ENCODE measurements around the gene JMJD8. TPM values are rescaled to one million over a fixed set of nuclear protein-coding genes. Genes with fewer than 3 reads are reported as not detected.
"Not testable (repeated sequence)": the region's sequence is repeated elsewhere in the genome, so short reads cannot be mapped to it uniquely, and the experiment has no call there.

The JMJD8 gene
- total RNA-seq, 1 donor from 2014 or later, result 63.3 TPM

DNA sequence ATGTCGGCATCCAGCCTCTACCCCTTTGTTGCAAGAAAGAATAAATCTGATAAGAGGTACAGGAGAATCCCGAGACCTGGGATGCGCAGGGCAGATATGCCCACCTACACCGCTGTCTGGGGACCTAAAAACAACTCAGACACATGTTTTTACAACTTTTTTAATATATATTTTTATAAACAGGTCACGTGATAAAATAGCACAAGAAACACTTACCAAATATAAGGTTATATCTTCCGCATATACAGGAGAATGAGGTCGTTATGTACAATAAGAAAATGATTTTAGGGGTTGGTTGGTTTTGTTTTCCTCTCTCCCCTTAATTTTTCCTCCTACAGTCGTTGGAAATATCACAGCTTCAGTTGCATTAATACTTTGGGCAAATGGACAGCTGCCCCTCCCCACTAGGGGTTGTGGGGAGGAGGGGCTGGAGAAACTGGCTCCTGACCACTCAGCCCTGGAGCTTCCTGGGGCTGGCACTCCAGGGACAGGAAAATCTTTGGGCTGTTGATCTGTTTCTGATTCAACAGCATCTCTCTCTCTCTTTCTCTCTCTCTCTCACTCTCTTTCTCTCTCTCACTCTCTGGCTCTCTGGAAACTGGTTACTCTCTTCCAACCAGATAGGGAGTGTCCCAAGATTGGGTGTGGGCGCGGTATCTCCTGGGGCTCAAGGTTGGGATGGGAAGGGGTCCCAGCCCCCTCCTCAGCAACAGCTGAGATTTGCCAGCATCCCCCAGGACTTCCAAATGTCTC is 8.4 kb upstream of the JMJD8 start:
- Mint-ChIP-seq H3K4me1 (ENCODE audit: unreplicated experiment) (peaks cover 4% of the 10 kb centered on the region), H3K9me3 (no peaks in the 10 kb centered on the region), H3K4me3 (peak overlapping the region; percentile 69), H3K27ac (no peak overlapping the region), H3K27me3 (peaks cover 45% of the 10 kb centered on the region), H3K36me3 (no peaks in the 10 kb centered on the region)
- TF ChIP-seq, protein P1, sequence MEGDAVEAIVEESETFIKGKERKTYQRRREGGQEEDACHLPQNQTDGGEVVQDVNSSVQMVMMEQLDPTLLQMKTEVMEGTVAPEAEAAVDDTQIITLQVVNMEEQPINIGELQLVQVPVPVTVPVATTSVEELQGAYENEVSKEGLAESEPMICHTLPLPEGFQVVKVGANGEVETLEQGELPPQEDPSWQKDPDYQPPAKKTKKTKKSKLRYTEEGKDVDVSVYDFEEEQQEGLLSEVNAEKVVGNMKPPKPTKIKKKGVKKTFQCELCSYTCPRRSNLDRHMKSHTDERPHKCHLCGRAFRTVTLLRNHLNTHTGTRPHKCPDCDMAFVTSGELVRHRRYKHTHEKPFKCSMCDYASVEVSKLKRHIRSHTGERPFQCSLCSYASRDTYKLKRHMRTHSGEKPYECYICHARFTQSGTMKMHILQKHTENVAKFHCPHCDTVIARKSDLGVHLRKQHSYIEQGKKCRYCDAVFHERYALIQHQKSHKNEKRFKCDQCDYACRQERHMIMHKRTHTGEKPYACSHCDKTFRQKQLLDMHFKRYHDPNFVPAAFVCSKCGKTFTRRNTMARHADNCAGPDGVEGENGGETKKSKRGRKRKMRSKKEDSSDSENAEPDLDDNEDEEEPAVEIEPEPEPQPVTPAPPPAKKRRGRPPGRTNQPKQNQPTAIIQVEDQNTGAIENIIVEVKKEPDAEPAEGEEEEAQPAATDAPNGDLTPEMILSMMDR (conservative IDR thresholded peaks at IDR 0.05), result no peak
- no peak for DNase-seq (ENCODE audit: extremely low spot score, unreplicated experiment)

DNA sequence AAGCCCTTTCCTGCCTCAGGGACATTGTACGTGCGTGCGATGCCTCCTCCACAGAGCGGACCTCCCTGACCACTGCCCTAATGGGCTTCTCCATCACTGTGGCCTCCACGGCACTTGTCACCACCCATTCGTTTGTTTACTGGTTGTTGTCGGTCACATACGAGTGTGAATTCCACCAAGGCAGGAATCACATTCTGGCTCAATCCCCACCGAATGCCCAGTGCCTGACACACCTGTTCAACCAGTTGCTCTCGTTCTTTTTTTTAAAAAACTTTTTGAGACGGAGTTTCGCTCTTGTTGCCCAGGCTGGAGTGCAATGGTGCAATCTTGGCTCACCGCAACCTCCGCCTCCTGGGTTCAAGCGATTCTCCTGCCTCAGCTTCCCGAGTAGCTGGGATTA is 7.1 kb upstream of the JMJD8 start:
- not testable (repeated sequence) for H3K9me3 Mint-ChIP-seq; H3K36me3 Mint-ChIP-seq; DNase-seq (ENCODE audit: extremely low spot score, unreplicated experiment); H3K4me1 Mint-ChIP-seq (ENCODE audit: unreplicated experiment)
- Mint-ChIP-seq H3K27ac (peak overlapping the region; percentile 91), H3K27me3 (peaks cover 33% of the 10 kb centered on the region), H3K4me3 (peak overlapping the region; percentile 91)

DNA sequence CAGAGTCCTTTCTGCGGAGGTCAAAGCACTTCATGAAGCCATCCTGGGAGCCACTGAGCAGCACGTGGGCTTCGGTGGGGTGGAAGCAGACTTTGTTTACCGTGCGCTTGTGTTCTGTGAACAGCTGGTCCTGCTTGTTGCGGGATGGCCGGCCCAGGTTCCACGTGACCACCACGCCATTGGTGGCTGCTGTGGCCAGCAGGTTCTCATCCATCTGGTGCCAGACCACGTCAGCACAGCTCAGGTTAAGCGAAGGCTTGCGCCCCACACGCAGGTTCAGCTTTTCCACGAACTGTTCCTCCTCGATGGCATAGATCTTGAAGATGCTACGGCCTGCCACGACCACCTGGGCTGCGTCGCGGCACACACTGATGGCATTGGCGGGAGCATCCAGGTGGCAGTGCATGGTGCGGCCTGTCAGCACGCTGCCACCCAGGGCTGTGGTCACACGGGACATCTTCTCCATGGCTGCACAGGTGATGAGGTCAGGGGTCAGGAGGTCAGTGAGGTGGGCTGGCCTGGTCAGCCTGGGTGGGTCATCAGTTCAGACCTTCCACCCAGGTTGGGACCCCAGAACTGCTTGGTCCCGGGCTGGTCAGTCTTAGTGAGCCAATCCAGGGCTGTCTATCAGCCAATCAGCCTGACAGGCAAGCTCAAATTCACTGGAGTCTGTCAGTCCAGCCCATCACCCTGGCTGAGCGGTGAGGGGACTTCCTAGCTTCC is 5.2 kb upstream of the JMJD8 start:
- Mint-ChIP-seq H3K36me3 (no peaks in the 10 kb centered on the region), H3K4me1 (ENCODE audit: unreplicated experiment) (peaks cover 4% of the 10 kb centered on the region), H3K9me3 (no peaks in the 10 kb centered on the region), H3K27ac (no peak overlapping the region), H3K4me3 (peak overlapping the region; percentile 91), H3K27me3 (peaks cover 21% of the 10 kb centered on the region)
- DNase-seq (ENCODE audit: extremely low spot score, unreplicated experiment), result no peak
- TF ChIP-seq, protein P1 (conservative IDR thresholded peaks at IDR 0.05), result no peak

DNA sequence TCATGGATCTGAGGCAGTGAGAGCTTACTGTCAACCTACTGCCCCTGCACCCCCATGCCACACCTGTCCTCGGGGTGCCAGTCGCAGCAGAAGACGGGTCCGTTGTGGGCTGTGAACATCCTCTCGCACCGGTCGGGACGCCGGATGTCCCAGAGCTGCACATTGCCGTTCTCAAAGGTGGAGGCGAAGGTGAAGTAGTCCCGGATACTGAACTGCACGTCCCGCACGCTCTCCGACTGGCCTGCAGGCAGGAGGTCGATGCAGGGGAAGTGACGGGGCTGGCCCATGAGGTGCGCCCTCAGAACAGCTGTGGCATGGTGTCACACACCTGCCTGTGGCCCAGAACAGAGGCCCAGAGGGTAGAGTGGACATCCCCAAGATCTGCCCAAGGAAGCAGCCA is 3.4 kb upstream of the JMJD8 start:
- Mint-ChIP-seq H3K9me3 (no peaks in the 10 kb centered on the region), H3K27ac (no peak overlapping the region), H3K36me3 (peaks cover 2% of the 10 kb centered on the region), H3K27me3 (peaks cover 7% of the 10 kb centered on the region), H3K4me3 (no peak overlapping the region), H3K4me1 (ENCODE audit: unreplicated experiment) (peaks cover 6% of the 10 kb centered on the region)
- DNase-seq (ENCODE audit: extremely low spot score, unreplicated experiment), result no peak
- TF ChIP-seq, protein P1 (conservative IDR thresholded peaks at IDR 0.05), result no peak

DNA sequence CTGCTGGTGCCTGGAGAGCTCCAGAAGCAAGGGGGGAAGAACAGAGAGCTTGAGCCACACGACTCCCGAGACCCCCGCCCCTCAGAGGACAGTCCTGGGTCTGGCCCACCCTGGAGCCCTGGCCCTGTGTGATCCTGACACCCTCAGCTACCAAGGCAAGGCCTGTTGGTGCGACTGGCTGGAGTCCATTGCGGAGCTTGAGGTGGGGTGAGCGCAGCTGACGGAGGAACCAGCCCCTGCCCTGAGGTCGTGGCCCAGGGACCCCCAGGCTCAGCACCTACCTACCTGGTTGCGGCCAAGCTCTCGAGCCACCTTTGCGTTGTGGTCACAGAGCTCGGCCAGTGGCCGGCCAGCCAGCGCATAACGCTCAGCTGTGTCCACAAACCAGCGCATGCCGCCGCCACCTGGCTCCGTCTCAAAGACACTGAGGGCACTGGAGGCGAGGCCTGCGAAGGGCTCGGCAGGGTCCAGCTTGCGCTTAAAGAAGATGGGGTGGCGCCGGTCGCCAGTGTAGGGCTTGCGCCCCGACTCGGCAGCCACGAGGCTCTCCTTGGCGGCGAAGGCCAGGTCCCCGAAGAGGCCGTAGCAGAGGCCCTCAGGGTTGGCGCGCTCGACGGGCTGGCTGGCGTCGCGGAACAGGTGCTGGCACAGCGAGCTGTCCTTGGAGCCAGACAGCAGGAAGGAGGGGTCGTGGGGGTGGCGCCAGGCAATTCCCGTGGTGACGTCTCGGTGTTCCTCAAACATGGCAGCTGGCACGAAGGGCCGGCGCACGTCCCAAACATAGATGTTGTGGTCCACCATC is 2.5 kb upstream of the JMJD8 start:
- peaks cover 7% of the 10 kb centered on the region for H3K4me1 Mint-ChIP-seq (ENCODE audit: unreplicated experiment)
- H3K27me3 Mint-ChIP-seq, result no peaks in the 10 kb centered on the region
- no peaks in the 10 kb centered on the region for H3K9me3 Mint-ChIP-seq
- TF ChIP-seq, protein P1 (conservative IDR thresholded peaks at IDR 0.05), result no peak
- H3K27ac Mint-ChIP-seq, result no peak overlapping the region
- H3K4me3 Mint-ChIP-seq, result no peak overlapping the region
- peaks cover 4% of the 10 kb centered on the region for H3K36me3 Mint-ChIP-seq
- DNase-seq (ENCODE audit: extremely low spot score, unreplicated experiment), result no peak
